Measurements from ENCODE around the gene UQCR11. TPM values are rescaled to one million over a fixed set of nuclear protein-coding genes. Genes with fewer than 3 reads are reported as not detected.

UQCR11 gene
- total RNA-seq: 100 to 1,000 TPM; 179 to 184 TPM

DNA sequence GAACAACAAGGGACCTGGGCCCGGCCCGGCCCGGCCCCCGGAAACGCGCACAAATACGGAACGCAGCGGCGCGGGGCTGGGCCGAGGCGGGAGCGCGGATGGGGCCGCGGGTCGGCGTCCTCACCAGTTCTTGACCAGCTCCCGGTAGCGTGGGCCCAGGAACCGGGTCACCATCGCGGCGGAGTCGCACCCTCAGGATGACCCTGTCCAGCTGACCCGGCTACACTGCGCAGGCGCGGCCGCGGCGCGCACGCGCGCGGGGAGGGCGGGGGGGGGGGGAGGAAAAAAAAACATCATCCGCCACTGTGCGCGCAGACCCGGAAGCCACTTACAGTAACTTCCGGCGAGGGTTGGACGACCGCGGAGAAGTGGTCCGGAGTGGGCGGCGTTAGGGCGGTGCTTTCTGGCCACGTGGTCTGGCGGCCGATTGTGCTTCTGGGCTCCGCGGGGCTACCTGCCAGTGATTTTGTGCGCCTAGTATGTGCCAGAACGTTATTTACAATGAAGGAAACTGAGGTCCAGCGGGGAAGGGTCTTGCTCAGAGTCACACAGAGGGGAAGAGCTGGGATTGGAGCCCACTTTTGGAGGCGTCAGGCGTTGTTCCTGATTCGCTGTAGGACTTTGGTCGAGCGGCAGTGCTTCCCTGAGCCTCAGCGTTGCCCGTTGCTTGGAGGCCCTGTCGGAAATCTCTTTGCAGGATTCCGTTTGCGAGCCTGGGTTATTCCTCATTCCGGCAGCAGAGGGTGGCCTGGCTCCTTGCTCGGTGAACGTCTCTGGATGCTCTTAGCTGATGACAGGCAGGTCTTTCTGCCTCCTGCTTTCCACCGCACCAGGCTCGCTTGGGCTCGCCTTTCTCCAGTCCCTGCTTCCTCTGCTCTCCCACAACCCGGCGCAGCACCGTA is at the start of gene UQCR11:
Gene UQCR11, minus strand, starts transcription at position 227 of the 902 bp plus-strand sequence. Its CDS starts 53 bp downstream, at position 174.
- Mint-ChIP-seq H3K27ac (peak within 1 kb of the TSS; percentile 83 to 95), H3K9me3 (no peaks in the 10 kb centered on the region), H3K4me3 (peak within 1 kb of the TSS; percentile 95), H3K36me3 (no peaks in the 10 kb centered on the region), H3K4me1 (ENCODE audit: low read depth in 2 of 2) (peaks cover 27 to 39% of the 10 kb centered on the region in 2 donors), H3K27me3 (no peaks in the 10 kb centered on the region)
- DNase-seq (ENCODE audit: low spot score) (peak; percentile 96), ATAC-seq (peak; percentile 95 to 97)

DNA sequence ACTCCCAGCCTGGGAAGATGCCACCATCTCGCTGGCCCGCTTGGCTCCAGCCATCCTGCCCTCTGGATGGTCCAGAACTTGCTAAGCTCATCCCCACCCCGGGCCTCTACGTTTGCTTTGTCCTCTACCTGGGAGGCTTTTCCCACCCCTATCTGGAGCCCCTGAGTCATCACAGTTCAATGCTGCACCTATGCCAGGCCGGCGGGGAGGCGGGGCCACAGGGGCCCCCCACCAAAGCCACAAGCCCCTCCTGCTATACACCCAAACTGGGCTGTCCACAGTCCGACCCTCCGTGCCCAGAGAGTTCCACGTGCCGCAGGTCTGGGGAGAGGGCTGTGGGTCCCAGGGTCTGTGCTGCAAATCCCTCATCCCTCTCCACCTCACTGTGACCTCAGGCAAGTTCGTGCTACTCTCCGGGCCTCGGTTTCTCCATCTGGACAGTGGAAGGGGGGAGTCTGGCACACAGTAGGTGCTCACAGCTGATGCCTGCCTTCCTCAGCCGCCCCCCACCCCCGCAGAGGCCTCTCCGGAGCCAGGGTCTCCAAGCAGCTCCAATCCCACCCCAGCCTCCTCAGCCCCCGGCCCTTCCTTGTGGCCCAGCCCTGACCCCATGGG is 49.0 kb upstream of the UQCR11 start:
- Mint-ChIP-seq H3K4me1 (ENCODE audit: low read depth in 2 of 2) (peaks cover 10 to 13% of the 10 kb centered on the region in 2 donors), H3K9me3 (no peaks in the 10 kb centered on the region), H3K27me3 (no peaks in the 10 kb centered on the region), H3K4me3 (peak overlapping the region; percentile 25), H3K27ac (no peak overlapping the region), H3K36me3 (no peaks in the 10 kb centered on the region)
- no peak for ATAC-seq
- DNase-seq (ENCODE audit: low spot score): peak; percentile 59

DNA sequence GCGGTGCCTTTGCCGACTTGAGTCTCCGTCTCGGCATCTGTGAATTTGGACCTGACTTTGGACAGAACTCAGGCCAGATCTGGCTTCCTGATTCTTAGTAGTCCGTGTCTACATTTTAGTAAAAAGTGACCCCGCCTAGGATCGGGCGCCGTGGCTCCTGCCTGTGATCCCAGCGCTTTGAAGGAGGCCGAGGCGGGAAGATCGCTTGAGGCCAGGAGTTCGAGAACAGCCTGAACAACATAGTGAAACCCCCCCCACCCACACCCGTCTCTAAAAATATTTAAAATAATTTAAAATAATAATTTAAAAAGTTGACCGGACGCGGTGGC is 48.0 kb upstream of the UQCR11 start:
- ATAC-seq: no peak
- H3K27ac Mint-ChIP-seq: peak overlapping the region; percentile 76 to 86

DNA sequence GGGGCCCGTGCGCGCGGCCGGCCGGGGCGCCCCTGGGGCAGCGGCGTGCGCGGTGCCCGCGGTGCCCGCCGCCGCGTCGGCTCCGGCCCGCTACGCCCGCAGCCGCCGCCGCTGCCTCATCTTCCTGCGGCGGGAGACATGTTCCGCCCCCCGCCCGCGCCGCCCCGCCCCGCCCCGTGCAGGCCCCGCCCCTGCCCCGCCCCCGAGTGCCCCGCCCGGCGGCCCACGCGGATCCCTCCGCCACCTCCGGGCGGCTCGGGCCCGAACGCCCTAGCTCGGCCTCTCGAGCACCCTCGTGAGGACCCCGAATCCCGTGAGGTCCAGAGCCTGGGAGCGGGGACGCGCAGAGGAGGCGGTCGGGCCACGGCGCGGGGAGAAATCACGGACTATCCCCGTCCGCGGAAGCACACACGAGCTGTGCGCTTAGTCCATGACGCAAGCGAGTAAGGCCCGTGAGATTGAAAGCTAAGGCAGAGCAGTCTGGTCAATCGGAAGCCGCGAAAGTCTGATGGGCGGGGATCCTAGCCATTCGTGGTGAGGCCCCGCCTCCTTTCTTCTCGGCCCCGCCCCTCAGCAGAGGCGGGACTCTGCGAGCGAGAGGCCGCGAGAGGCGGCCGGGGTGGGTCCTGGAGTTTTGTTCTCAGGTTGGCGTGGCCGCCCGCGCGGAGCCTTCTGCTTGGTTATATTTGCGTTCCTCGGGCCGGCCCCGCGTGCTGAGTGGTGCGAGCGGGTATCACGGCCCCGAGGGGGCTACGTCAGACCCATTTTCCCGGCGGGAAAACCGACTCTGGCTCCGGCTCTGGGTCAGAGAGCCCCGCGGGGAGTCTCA is 47.4 kb upstream of the UQCR11 start, which contains the start of gene TCF3:
Gene TCF3, minus strand, starts transcription at position 145 of the 829 bp plus-strand sequence. CDS start 2,367 bp downstream, outside the sequence.
- Mint-ChIP-seq H3K9me3 (no peaks in the 10 kb centered on the region), H3K4me3 (peak within 1 kb of the TSS; percentile 82), H3K27ac (peak within 1 kb of the TSS; percentile 76 to 86), H3K27me3 (no peaks in the 10 kb centered on the region), H3K4me1 (ENCODE audit: low read depth in 2 of 2) (peaks cover 13 to 18% of the 10 kb centered on the region in 2 donors), H3K36me3 (no peaks in the 10 kb centered on the region)
- DNase-seq (ENCODE audit: low spot score) (peak; percentile 98), ATAC-seq (peak; percentile 95 to 97)

More for the DNA sequence above, 48.0 kb upstream of the UQCR11 start:
- peak overlapping the region; percentile 71 for H3K4me3 Mint-ChIP-seq
- H3K27me3 Mint-ChIP-seq: no peaks in the 10 kb centered on the region
- H3K4me1 Mint-ChIP-seq (ENCODE audit: low read depth in 2 of 2): peaks cover 13 to 18% of the 10 kb centered on the region in 2 donors
- H3K36me3 Mint-ChIP-seq: no peaks in the 10 kb centered on the region
- DNase-seq (ENCODE audit: low spot score): no peak
- H3K9me3 Mint-ChIP-seq: no peaks in the 10 kb centered on the region

DNA sequence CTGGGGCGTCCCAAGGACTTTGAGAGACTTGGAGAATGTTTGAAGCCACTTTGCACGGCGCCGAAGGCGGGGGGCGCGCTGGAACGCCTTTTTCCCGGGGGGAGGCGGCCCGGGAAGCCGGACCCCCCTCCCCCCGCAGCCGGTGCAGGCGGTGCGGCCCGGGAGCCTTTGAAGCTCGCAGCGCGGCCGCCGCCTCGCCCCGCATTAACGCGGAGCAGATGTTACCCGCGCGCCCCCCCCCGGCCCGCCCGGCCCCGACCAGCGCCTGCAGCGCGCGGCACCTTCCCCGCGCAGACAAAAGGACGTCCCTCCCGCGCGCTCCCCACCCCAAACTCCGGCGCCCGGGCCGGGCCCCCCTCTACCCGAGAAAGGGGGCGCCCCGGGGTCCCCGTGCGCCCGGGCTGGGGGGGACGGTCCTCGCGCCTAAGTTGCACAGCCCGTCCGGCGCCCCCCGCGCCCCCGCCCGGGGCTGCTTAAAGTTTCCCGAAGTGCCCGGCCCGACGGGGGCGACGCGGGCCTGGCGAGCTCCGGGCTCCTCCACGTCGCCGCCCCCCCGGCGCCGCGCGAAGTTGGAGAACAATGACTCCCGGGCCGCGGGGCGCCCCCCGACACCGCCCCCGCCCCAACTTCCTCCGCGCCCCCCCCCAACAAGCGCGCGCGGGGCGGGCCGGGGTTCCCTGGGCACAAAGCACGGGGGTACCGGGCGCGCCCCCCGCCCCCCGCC is 46.5 kb upstream of the UQCR11 start:
- Mint-ChIP-seq H3K27me3 (no peaks in the 10 kb centered on the region), H3K36me3 (no peaks in the 10 kb centered on the region), H3K27ac (peak overlapping the region; percentile 63 to 79), H3K4me1 (ENCODE audit: low read depth in 2 of 2) (peaks cover 13 to 18% of the 10 kb centered on the region in 2 donors), H3K9me3 (no peaks in the 10 kb centered on the region), H3K4me3 (peak overlapping the region; percentile 82)
- peak; percentile 63 for DNase-seq (ENCODE audit: low spot score)
- no peak for ATAC-seq

DNA sequence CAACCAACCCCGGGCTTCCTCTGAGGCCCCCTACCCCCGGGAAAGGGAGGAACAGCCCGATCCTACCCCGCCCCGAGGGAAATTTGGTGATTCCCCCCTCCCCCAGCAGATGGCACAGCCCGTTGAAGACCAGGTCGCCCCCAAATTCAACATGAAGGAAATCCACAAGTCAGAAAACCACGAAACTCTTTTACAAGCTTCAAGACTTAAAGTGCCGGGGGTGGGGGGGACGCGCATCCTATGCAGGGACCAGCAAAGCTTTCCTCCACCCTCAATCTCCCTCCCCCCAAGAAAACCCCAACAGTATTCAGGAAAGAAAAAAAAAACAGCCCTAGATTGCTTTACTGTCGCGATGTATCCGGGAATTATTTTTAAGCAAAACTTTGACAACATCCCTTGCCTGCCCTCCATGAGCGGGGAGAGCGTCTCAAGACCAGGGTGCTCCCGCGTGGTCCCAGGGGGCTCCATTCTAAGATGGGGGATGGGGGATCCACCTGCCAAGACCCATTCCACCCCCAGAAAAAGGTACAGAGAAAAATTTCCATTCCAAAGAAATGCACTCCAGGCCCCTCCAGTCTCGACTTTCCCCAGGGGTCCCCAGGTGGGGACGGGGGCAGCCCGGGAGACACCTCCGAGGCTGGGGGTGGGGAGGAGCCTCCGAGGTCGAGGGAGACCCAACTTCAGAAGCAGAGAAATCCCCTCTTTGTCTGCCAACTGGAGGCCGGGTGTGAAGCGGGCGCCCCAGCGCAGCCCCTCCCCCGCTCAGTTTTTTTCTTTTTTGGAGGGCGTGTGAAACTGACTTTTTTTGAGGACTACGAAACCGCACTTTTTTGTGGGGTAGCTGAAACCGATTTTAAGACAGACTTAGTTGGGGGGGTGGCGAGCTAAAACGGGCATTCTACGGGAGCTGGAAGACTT is 45.6 kb upstream of the UQCR11 start:
- ATAC-seq (no peak), DNase-seq (ENCODE audit: low spot score) (peak; percentile 73)
- peaks cover 13 to 18% of the 10 kb centered on the region in 2 donors for H3K4me1 Mint-ChIP-seq (ENCODE audit: low read depth in 2 of 2)
- H3K9me3 Mint-ChIP-seq: no peaks in the 10 kb centered on the region
- peak overlapping the region; percentile 82 for H3K4me3 Mint-ChIP-seq
- H3K27ac Mint-ChIP-seq: peak overlapping the region; percentile 63 to 79
- H3K27me3 Mint-ChIP-seq: no peaks in the 10 kb centered on the region
- no peaks in the 10 kb centered on the region for H3K36me3 Mint-ChIP-seq

DNA sequence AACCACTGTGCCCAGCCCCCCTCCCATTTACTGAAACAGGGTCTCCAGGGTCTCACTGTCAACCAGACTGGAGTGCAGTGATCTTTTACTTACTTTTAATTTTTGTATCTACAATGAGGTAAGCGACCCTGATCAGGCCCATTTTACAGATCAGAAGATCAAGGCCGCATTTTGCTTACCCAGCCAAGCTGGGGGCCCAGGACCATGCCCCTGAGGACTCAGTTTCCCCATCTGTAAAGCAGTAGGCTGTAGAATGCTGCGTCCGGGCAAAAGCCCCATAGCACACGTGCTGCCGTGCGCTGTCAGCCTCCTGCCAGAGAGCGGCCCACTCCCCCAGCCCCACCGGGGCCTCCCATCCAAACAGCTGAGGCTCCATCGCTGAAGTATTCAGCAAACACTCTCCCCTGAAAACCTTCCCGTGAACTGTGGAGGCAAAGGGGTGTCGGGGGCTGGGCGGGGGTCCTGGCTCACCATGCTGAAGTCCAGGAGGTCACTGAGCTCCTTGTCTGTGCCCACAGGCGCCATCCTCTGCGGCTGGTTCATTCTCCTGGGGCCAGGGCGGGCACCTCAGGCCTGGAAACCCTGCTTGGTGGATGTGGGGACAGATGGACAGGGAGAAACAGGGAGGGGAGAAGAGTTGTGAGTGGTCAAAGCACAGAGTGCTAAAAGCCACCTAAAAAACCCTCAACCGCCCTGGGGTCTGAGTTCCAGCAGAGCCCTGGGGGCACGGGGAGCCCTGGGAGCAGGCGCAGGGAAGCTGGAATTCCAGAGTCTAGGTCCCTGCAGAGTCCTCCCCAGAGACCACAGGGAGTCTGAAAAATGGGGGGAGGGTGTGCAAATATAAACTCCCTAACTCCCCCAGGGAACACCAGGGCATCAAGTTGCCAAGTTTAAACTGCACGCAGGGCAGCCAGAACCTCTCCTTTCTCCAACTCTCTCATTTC is 44.7 kb upstream of the UQCR11 start:
- no peaks in the 10 kb centered on the region for H3K36me3 Mint-ChIP-seq
- ATAC-seq: no peak

DNA sequence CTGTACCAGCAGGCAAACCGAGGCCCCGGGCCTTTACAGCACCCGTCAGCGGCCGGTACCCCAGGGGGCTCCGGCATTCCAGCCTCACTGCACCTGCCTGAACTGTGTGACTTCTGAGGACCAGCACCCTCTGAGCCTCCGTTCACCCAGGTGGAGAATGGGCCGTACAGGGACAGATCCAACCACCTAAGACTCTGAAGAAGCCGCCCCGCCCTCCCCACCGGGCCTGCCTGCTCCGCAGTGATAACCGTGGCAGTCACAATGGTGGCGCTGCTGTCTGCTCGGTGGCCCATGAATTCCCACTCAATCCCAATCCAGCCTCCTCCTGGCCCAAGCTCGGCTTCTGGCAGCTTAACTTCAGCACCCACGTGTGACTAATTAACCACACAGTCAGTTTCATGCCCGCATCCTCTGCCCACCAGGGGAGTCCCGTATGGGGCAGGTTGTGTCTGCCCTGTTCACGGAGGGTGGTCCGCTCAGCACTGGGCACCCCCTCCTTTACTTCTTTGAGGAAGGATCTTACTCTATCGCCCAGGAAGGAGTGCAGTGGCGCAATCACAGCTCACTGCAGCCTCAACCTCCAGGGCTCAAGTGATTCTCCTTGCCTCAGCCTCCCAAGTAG is 43.8 kb upstream of the UQCR11 start:
- H3K27me3 Mint-ChIP-seq: no peaks in the 10 kb centered on the region
- H3K36me3 Mint-ChIP-seq: no peaks in the 10 kb centered on the region
- DNase-seq (ENCODE audit: low spot score) (peak; percentile 56), ATAC-seq (no peak)
- peak overlapping the region in 1 of 2 donors; percentile 45 for H3K27ac Mint-ChIP-seq
- H3K4me3 Mint-ChIP-seq: no peak overlapping the region
- H3K4me1 Mint-ChIP-seq (ENCODE audit: low read depth in 2 of 2): peaks cover 16 to 18% of the 10 kb centered on the region in 2 donors
- H3K9me3 Mint-ChIP-seq: no peaks in the 10 kb centered on the region

More for the DNA sequence above, 44.7 kb upstream of the UQCR11 start:
- DNase-seq (ENCODE audit: low spot score): peak; percentile 39
- no peaks in the 10 kb centered on the region for H3K9me3 Mint-ChIP-seq
- peak overlapping the region; percentile 82 for H3K4me3 Mint-ChIP-seq
- H3K27ac Mint-ChIP-seq: peak overlapping the region; percentile 63 to 79
- peaks cover 16 to 18% of the 10 kb centered on the region in 2 donors for H3K4me1 Mint-ChIP-seq (ENCODE audit: low read depth in 2 of 2)
- no peaks in the 10 kb centered on the region for H3K27me3 Mint-ChIP-seq

DNA sequence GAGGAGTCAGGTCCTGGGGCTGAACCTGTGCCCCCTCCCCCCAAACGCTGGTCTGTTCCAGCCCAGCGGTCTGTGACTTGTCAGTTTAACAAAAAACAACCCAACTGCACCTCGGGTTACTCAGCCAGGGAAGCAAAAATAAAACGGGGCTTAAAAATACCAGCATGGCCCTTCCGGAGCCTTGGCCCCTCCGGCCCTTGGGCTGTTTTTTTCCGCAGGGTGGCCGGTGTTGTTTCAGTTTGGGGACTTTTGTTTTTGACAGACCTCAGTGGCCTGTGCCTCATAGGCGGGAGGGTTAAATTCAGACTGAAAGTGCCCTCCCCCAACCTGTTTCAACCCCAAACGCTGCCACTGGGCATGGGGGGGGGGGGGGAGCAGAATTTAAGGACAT is 43.2 kb upstream of the UQCR11 start:
- ATAC-seq (no peak), DNase-seq (ENCODE audit: low spot score) (peak; percentile 51)
- Mint-ChIP-seq H3K27ac (no peak overlapping the region), H3K27me3 (no peaks in the 10 kb centered on the region), H3K36me3 (no peaks in the 10 kb centered on the region), H3K9me3 (no peaks in the 10 kb centered on the region), H3K4me3 (no peak overlapping the region), H3K4me1 (ENCODE audit: low read depth in 2 of 2) (peaks cover 16 to 18% of the 10 kb centered on the region in 2 donors)

DNA sequence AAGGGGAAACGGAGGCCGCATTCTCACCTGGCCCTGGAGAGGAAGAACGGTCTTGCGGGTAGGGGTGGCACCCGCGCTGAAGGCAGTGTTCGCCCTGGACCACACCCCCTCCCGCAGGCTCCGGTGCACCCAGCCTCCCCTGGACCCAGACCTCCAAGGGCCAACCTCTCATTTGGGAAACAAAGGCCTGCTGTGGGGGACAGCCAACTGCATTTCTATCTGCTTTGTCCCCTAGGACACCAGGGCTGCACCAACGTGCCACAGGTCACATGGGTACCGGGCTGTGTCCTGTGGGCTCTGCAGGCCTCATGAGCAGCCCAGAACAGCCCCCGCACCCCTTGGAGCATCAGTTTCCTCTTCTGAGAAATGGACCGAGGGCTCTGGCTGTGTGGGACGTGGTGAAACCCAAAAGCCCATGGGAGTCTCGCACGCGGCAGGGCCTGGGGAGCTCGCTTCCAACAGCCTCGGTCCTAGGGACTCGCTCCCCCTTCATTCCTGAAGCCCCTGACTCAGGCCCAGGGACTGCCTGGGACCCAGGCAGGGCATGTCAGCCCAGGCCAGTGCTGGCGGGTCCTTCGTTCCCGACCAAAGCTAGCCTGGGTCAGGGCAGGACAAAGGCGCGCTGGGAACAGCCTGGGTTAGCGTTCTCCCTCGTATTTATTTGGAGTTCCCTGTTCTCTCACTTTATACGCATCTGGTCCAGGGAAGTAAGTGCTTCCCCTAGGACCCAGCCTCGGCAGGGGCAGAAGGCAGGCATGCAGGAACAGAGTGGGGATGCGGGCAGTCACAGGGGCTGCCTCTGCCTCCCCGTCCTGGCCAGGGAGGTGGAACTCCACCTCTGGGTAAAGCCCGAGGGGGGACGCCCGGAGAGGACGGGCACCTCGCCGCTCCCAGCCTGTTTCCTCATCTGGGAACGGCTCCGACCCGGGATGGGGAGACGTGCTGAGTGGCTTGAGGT is 42.5 kb upstream of the UQCR11 start:
- no peak for DNase-seq (ENCODE audit: low spot score)
- ATAC-seq: no peak
- no peaks in the 10 kb centered on the region for H3K9me3 Mint-ChIP-seq
- H3K36me3 Mint-ChIP-seq: no peaks in the 10 kb centered on the region
- peaks cover 16 to 18% of the 10 kb centered on the region in 2 donors for H3K4me1 Mint-ChIP-seq (ENCODE audit: low read depth in 2 of 2)
- H3K27me3 Mint-ChIP-seq: no peaks in the 10 kb centered on the region
- H3K4me3 Mint-ChIP-seq: no peak overlapping the region
- no peak overlapping the region for H3K27ac Mint-ChIP-seq
